HepG2 (cell line): Measurements from ENCODE around the gene IL13. TPM values are rescaled to one million over a fixed set of nuclear protein-coding genes. Genes with fewer than 3 reads are reported as not detected.

ENCODE experiments used
- ATAC-seq: fragments of 200-7000 bp; cut with Tn5 transposase; 3 replicates; pipeline ENCODE4 v1.9.1; 2020; ENCODE audit warnings: mild to moderate bottlenecking, moderate library complexity
- BruUV-seq: library from RNA; stranded (reverse); fragments of 400-500 nt; replicated peaks from 2 replicates; lab custom pipeline; 2021; lab: Mats Ljungman, UMichigan
- CTCF ChIA-PET: fragments of 300-600 bp; formaldehyde crosslinking; extraction: SDS; loops from one replicate; lab custom pipeline; 2021; ENCODE audit warnings: low total read pairs, inconsistent platforms, low intra/inter-chr PET ratio; lab: Yijun Ruan, JAX
- POLR2A ChIA-PET: fragments of 350-600 bp; sonication (Branson Sonifier 250); formaldehyde crosslinking; loops from one replicate; lab custom pipeline; 2020; ENCODE audit warnings: antibody characterized with exemption, inconsistent platforms; lab: Yijun Ruan, JAX
- DNase-seq: peaks from one replicate; pipeline ENCODE4 v3.0.0-alpha.2; 2015; ENCODE audit warnings: low spot score
- FAIRE-seq: peaks from 3 replicates; lab custom pipeline; 2011; peaks lifted over from hg19 to GRCh38; lab: Jason Lieb, UNC
- H2AFZ ChIP-seq: one replicate; pipeline ENCODE4 v1.6.1; 2011; ENCODE audit warnings: low read length, inconsistent platforms
- H3K27ac ChIP-seq: fragments of 300-600 bp; 3 replicates; pipeline ENCODE4 v1.8.0; 2011; ENCODE audit warnings: mixed run types, mild to moderate bottlenecking, mixed read lengths, low read length, inconsistent platforms; ENCODE audit not compliant: insufficient read depth; ENCODE audit errors: extremely low read length
- H3K27me3 ChIP-seq, 2 experiments: fragments of 200-600 bp in 1 of 2; 2 replicates in 1 of 2; 3 replicates in 1 of 2; pipeline versions ENCODE4 v1.6.0 to v1.8.0; 2011; ENCODE audit warnings: low read length in 2 of 2, mild to moderate bottlenecking in 2 of 2, moderate library complexity in 2 of 2, inconsistent platforms in 1 of 2; ENCODE audit not compliant: insufficient read depth in 2 of 2, control insufficient read depth in 1 of 2
- H3K36me3 ChIP-seq, 2 experiments: fragments of 200-600 bp in 1 of 2; replicated peaks in 1 of 2; 2 replicates in 1 of 2; 3 replicates in 1 of 2; pipeline versions ENCODE4 v1.5.1 to v1.8.0; 2011; ENCODE audit warnings: low read length in 2 of 2, inconsistent platforms in 1 of 2; ENCODE audit not compliant: insufficient read depth in 2 of 2, control insufficient read depth in 1 of 2
- H3K4me1 ChIP-seq: 2 replicates; pipeline ENCODE4 v1.5.1; 2012; ENCODE audit warnings: low read length, inconsistent platforms; ENCODE audit not compliant: insufficient read depth
- H3K4me2 ChIP-seq: 2 replicates; pipeline ENCODE4 v1.6.0; 2011; ENCODE audit warnings: low read depth, low read length, inconsistent platforms
- H3K4me3 ChIP-seq, 3 experiments: fragments of 200-600 bp in 1 of 3; sonication (generic), shearing (Covaris generic) in 1 of 3; replicated peaks in 1 of 3; 2 replicates each; pipeline ENCODE4 v1.5.1; 2011 to 2016; ENCODE audit warnings: low read length in 3 of 3, inconsistent platforms in 2 of 3, low read depth in 2 of 3, mild to moderate bottlenecking in 2 of 3, control low read depth in 1 of 3, mixed read lengths in 1 of 3; ENCODE audit not compliant: insufficient read depth in 1 of 3
- H3K79me2 ChIP-seq: one replicate; pipeline ENCODE4 v1.6.1; 2011; ENCODE audit warnings: low read length, inconsistent platforms; ENCODE audit not compliant: insufficient read depth
- H3K9ac ChIP-seq: 2 replicates; pipeline ENCODE4 v1.6.0; 2011; ENCODE audit warnings: mild to moderate bottlenecking, low read depth, low read length, inconsistent platforms; ENCODE audit not compliant: insufficient read depth
- H3K9me3 ChIP-seq: 2 replicates; pipeline ENCODE4 v1.5.1; 2012; ENCODE audit warnings: mild to moderate bottlenecking, low read length
- H4K20me1 ChIP-seq: 2 replicates; pipeline ENCODE4 v1.6.0; 2011; ENCODE audit warnings: inconsistent platforms, mild to moderate bottlenecking, low read length, moderate library complexity; ENCODE audit not compliant: insufficient read depth
- HOXA7 ChIP-seq: sonication (generic); formaldehyde crosslinking; IDR thresholded peaks from 2 replicates; pipeline ENCODE4 v1.8.1; 2022; ENCODE audit warnings: mild to moderate bottlenecking, missing genetic modification reagents, moderate library complexity
- KAT8 ChIP-seq: IDR thresholded peaks from 2 replicates; pipeline ENCODE4 v1.6.1; 2016; ENCODE audit warnings: missing genetic modification reagents, missing compliant biosample characterization
- NFIC ChIP-seq: IDR thresholded peaks from 2 replicates; pipeline ENCODE4 v1.6.1; 2012; ENCODE audit warnings: mild to moderate bottlenecking, low read length, inconsistent platforms
- SRY ChIP-seq: sonication (generic); formaldehyde crosslinking; IDR thresholded peaks from 2 replicates; pipeline ENCODE4 v1.8.0; 2022; ENCODE audit warnings: mild to moderate bottlenecking, missing genetic modification reagents
- TSC22D2 ChIP-seq: sonication (generic); formaldehyde crosslinking; IDR thresholded peaks from 2 replicates; pipeline ENCODE4 v1.5.1; 2020; ENCODE audit warnings: missing genetic modification reagents, mild to moderate bottlenecking, borderline replicate concordance
- ZNF317 ChIP-seq: sonication (generic); formaldehyde crosslinking; IDR thresholded peaks from 2 replicates; pipeline ENCODE4 v1.5.0; 2020; ENCODE audit warnings: mild to moderate bottlenecking, missing genetic modification reagents
- ZNF580 ChIP-seq: IDR thresholded peaks from 2 replicates; pipeline ENCODE4 v1.6.1; 2016; ENCODE audit warnings: low read depth, borderline replicate concordance
- ZNF629 ChIP-seq: sonication (generic); formaldehyde crosslinking; conservative IDR thresholded peaks from 2 replicates; pipeline ENCODE4 v1.5.0; 2020; ENCODE audit warnings: missing genetic modification reagents
- ZNF670 ChIP-seq: sonication (generic); formaldehyde crosslinking; IDR thresholded peaks from 2 replicates; pipeline ENCODE4 v1.8.0; 2022; ENCODE audit warnings: mild to moderate bottlenecking, missing genetic modification reagents, borderline replicate concordance
- ZNF839 ChIP-seq: sonication (generic); formaldehyde crosslinking; IDR thresholded peaks from 2 replicates; pipeline ENCODE4 v1.4.0; 2020; ENCODE audit warnings: missing genetic modification reagents, mild to moderate bottlenecking, borderline replicate concordance
- WGBS: methylation state at CpG from one replicate; pipeline ENCODE4 v1.1.6; 2017; ENCODE audit warnings: low lambda C conversion rate; 5-methylcytosine and 5-hydroxymethylcytosine counted together
- in situ Hi-C: cut with HindIII; loops from 2 replicates; pipeline ENCODE4 v1.10.0; 2017; ENCODE audit warnings: low pct_unique_long_range_greater_than_20kb; ENCODE audit not compliant: extremely low pct_ligation_motif_present
- intact Hi-C: fragments of 100-400 bp; cut with micrococcal nuclease; formaldehyde crosslinking; loops from one replicate; pipeline ENCODE4 v1.10.0; 2022; ENCODE audit not compliant: unreplicated experiment
- polyA plus RNA-seq, 8 experiments: library from polyadenylated mRNA; depleted of rRNA in 3 of 8; stranded (reverse) in 7 of 8; unstranded in 1 of 8; fragments of >200 nt; fragmentation: Illumina TruSeq in 4 of 8; extraction: Trizol in 4 of 8; gene quantifications; 2 replicates each; pipeline versions ENCODE4 v1.2.1 to v1.2.3, GENCODE V29; 2011 to 2016; ENCODE audit warnings: low read depth in 4 of 8, missing spikeins in 1 of 8, mixed read lengths in 1 of 8; ENCODE audit not compliant: insufficient read depth in 1 of 8
- total RNA-seq, 5 experiments: library from RNA; depleted of rRNA; stranded (reverse); fragments of >200 nt; fragmentation: Illumina TruSeq; extraction: Trizol; gene quantifications; 2 replicates each; pipeline ENCODE4 v1.2.3, GENCODE V29; 2016; ENCODE audit warnings: low read depth in 1 of 5
- TF ChIP-seq, protein P1 (sequence below): sonication (generic); formaldehyde crosslinking; IDR thresholded peaks from 2 replicates; pipeline ENCODE4 v1.5.0; 2020; ENCODE audit warnings: missing genetic modification reagents
- TF ChIP-seq, protein P2 (sequence below): sonication (generic); formaldehyde crosslinking; IDR thresholded peaks from 2 replicates; pipeline ENCODE4 v1.8.1; 2023; ENCODE audit warnings: missing genetic modification reagents, inconsistent platforms, borderline replicate concordance

IL13 gene
- total and polyA plus RNA-seq, 2 of the 13 experiments (the other 11 are each of a cell fraction or from before 2014, with no cell fraction given), result 0.05 TPM; not detected in 1

DNA sequence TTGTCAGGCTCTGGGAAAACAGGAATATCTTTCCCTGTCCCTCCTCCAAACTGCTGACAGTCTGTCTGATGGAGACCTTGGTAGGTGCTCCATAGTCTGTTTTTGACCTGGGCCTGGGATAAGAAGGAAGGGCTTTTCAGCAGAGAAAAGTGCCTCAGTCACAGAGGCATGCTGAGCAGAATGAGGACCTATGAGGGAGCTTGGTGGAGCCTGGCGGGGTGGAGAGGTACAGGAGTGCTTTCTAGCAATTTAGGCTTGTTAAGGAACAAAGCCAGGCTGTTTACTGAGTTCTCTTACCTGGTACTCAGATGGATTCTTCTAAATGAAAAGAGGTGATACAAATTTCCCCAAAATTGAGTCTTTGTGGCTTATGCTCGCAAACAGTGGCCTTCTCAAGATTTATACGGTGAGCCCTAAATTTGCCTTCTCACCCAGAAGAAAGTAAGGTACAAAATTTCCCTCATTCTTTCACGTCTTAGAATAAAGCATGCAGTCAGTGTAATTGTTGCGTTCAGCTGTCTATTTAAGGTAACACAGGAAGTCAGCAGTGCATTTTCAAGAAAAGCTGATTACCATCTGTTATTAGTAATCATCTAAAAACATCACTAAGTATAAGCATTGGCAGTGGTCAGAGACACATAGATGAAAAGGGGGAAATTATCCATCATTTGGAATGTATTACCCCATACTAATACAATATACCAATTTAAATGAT lies 28.6 kb upstream of the IL13 start:
- Histone ChIP-seq H4K20me1 (no peaks in the 10 kb centered on the region), H3K27me3 (no peaks in the 10 kb centered on the region), H3K36me3 (peaks cover 3 to 28% of the 10 kb centered on the region in 2 experiments; a peak in 4 of 5 replicates), H3K79me2 (no peaks in the 10 kb centered on the region), H3K4me3 (no peak overlapping the region), H3K4me1 (no peaks in the 10 kb centered on the region), H3K9ac (no peak overlapping the region), H2AFZ (no peak overlapping the region), H3K9me3 (no peaks in the 10 kb centered on the region), H3K4me2 (no peak overlapping the region), H3K27ac (no peak overlapping the region)
- no TSS peak for BruUV-seq
- no peak for TF ChIP-seq HOXA7 (CRISPR knock-in tag)
- no peak for TF ChIP-seq ZNF670 (CRISPR knock-in tag)
- no peak for TF ChIP-seq SRY
- TF ChIP-seq, protein P1, sequence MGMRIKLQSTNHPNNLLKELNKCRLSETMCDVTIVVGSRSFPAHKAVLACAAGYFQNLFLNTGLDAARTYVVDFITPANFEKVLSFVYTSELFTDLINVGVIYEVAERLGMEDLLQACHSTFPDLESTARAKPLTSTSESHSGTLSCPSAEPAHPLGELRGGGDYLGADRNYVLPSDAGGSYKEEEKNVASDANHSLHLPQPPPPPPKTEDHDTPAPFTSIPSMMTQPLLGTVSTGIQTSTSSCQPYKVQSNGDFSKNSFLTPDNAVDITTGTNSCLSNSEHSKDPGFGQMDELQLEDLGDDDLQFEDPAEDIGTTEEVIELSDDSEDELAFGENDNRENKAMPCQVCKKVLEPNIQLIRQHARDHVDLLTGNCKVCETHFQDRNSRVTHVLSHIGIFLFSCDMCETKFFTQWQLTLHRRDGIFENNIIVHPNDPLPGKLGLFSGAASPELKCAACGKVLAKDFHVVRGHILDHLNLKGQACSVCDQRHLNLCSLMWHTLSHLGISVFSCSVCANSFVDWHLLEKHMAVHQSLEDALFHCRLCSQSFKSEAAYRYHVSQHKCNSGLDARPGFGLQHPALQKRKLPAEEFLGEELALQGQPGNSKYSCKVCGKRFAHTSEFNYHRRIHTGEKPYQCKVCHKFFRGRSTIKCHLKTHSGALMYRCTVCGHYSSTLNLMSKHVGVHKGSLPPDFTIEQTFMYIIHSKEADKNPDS (CRISPR knock-in tag), result no peak
- no peak for TF ChIP-seq NFIC
- no peak for TF ChIP-seq TSC22D2 (CRISPR knock-in tag)
- no peak for TF ChIP-seq ZNF317 (CRISPR knock-in tag)
- no peak for TF ChIP-seq ZNF580
- no peak for TF ChIP-seq ZNF839
- TF ChIP-seq ZNF629, result no peak
- TF ChIP-seq, protein P2, sequence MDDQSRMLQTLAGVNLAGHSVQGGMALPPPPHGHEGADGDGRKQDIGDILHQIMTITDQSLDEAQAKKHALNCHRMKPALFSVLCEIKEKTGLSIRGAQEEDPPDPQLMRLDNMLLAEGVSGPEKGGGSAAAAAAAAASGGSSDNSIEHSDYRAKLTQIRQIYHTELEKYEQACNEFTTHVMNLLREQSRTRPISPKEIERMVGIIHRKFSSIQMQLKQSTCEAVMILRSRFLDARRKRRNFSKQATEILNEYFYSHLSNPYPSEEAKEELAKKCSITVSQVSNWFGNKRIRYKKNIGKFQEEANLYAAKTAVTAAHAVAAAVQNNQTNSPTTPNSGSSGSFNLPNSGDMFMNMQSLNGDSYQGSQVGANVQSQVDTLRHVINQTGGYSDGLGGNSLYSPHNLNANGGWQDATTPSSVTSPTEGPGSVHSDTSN (CRISPR knock-in tag), result no peak
- no peak for TF ChIP-seq KAT8 (CRISPR knock-in tag)
- POLR2A ChIA-PET, result no interaction called here
- ATAC-seq (no peak), DNase-seq (no peak), FAIRE-seq (no peak)
- 95% methylated on average over 5 of the region's 5 CpGs for WGBS
- in situ Hi-C loops, result no loop called here
- intact Hi-C loops, result no loop called here
- CTCF ChIA-PET, result no interaction called here
